ENCODE results near the gene GADD45A.

GADD45A gene

DNA sequence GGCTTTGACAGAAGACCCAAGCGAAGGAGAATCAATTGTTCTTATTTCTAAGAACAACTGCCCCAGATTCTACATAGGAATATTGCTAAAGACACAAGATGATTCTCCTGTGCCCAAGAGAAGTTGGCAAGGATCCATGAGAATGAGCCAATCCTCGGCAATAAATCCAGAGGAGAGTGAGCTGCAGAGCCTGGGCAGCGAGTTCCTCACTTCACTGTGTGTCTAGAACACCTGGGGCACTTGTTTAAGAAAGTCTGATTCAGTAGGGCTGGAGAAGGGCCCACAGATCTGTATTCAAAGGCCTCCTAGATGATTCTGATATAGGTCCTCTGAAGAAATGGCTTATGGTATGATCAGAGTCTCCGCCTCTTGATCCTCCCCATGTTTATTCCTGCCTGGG is 31.8 kb downstream of the GADD45A start:
- peak; percentile 77 for TF ChIP-seq NFIC (IDR thresholded peaks at IDR 0.05)
- TF ChIP-seq MAX (IDR thresholded peaks at IDR 0.05): no peak
- TF ChIP-seq ZBTB7A (IDR thresholded peaks at IDR 0.05; ENCODE audit: low read depth): no peak
- TF ChIP-seq CREB1 (IDR thresholded peaks at IDR 0.05; ENCODE audit: low read depth): no peak
- no peak for TF ChIP-seq TAF1 (IDR thresholded peaks at IDR 0.05; ENCODE audit: low read depth)
- TF ChIP-seq, protein P1, sequence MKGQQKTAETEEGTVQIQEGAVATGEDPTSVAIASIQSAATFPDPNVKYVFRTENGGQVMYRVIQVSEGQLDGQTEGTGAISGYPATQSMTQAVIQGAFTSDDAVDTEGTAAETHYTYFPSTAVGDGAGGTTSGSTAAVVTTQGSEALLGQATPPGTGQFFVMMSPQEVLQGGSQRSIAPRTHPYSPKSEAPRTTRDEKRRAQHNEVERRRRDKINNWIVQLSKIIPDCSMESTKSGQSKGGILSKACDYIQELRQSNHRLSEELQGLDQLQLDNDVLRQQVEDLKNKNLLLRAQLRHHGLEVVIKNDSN (IDR thresholded peaks at IDR 0.05): no peak
- TF ChIP-seq CEBPB (IDR thresholded peaks at IDR 0.05): peak; percentile 66
- no peak for TF ChIP-seq TEAD4 (IDR thresholded peaks at IDR 0.05)

- peak; percentile 24; the same call in 1 of the 2 replicates for TF ChIP-seq MAX (IDR thresholded peaks at IDR 0.05)
- no peak for TF ChIP-seq ZBTB7A (IDR thresholded peaks at IDR 0.05; ENCODE audit: low read depth)
Measured at GRCh38 chr1:67717876-67718275, 32.9 kb downstream of the GADD45A start.

- TF ChIP-seq EP300 (IDR thresholded peaks at IDR 0.05; ENCODE audit: borderline replicate concordance) (no peak), RAD21 (IDR thresholded peaks at IDR 0.05; ENCODE audit: low read depth) (no peak), TCF12 (IDR thresholded peaks at IDR 0.05; ENCODE audit: low read depth) (no peak), FOXM1 (IDR thresholded peaks at IDR 0.05; ENCODE audit: borderline replicate concordance, low read depth) (no peak), TEAD4 (IDR thresholded peaks at IDR 0.05) (no peak), EGR1 (IDR thresholded peaks at IDR 0.05) (no peak), CEBPB (IDR thresholded peaks at IDR 0.05) (no peak)
Measured at GRCh38 chr1:67719329-67720196, 34.6 kb downstream of the GADD45A start.

DNA sequence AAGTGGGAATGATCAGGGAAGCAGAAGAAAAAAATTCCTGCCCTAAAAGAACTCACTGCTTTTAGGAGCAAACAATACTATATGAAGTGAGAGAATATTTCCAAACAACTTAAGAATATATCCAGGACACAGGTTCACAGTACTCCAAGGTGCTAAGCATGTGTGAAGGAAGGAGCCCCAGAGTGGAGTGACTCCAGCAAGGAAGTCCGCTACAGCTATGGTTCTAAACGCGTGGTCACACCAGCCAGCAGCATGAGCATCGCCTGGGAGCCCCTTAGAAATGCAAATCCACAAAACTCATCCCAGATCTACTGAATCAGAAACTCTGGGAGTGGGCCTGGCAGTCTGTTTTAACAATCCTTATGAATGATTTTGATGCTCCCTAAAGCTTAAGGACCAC is 36.1 kb downstream of the GADD45A start:
- TF ChIP-seq ZBTB7A (IDR thresholded peaks at IDR 0.05; ENCODE audit: low read depth) (no peak), YY1 (IDR thresholded peaks at IDR 0.05; ENCODE audit: low read depth) (no peak), EP300 (IDR thresholded peaks at IDR 0.05; ENCODE audit: borderline replicate concordance) (no peak), RAD21 (IDR thresholded peaks at IDR 0.05; ENCODE audit: low read depth) (no peak), CREB1 (IDR thresholded peaks at IDR 0.05; ENCODE audit: low read depth) (no peak), TEAD4 (IDR thresholded peaks at IDR 0.05) (no peak), MAX (IDR thresholded peaks at IDR 0.05) (no peak), TCF12 (IDR thresholded peaks at IDR 0.05; ENCODE audit: low read depth) (no peak), EGR1 (IDR thresholded peaks at IDR 0.05) (no peak)
- TF ChIP-seq, protein P2, sequence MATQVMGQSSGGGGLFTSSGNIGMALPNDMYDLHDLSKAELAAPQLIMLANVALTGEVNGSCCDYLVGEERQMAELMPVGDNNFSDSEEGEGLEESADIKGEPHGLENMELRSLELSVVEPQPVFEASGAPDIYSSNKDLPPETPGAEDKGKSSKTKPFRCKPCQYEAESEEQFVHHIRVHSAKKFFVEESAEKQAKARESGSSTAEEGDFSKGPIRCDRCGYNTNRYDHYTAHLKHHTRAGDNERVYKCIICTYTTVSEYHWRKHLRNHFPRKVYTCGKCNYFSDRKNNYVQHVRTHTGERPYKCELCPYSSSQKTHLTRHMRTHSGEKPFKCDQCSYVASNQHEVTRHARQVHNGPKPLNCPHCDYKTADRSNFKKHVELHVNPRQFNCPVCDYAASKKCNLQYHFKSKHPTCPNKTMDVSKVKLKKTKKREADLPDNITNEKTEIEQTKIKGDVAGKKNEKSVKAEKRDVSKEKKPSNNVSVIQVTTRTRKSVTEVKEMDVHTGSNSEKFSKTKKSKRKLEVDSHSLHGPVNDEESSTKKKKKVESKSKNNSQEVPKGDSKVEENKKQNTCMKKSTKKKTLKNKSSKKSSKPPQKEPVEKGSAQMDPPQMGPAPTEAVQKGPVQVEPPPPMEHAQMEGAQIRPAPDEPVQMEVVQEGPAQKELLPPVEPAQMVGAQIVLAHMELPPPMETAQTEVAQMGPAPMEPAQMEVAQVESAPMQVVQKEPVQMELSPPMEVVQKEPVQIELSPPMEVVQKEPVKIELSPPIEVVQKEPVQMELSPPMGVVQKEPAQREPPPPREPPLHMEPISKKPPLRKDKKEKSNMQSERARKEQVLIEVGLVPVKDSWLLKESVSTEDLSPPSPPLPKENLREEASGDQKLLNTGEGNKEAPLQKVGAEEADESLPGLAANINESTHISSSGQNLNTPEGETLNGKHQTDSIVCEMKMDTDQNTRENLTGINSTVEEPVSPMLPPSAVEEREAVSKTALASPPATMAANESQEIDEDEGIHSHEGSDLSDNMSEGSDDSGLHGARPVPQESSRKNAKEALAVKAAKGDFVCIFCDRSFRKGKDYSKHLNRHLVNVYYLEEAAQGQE (IDR thresholded peaks at IDR 0.05; ENCODE audit: low read depth): no peak
- TF ChIP-seq, protein P1 (IDR thresholded peaks at IDR 0.05): no peak

- TF ChIP-seq YY1 (IDR thresholded peaks at IDR 0.05; ENCODE audit: low read depth) (no peak), ZBTB7A (IDR thresholded peaks at IDR 0.05; ENCODE audit: low read depth) (no peak), NFIC (IDR thresholded peaks at IDR 0.05) (no peak), CEBPB (IDR thresholded peaks at IDR 0.05) (no peak), EGR1 (IDR thresholded peaks at IDR 0.05) (no peak), TEAD4 (IDR thresholded peaks at IDR 0.05) (no peak), MAX (IDR thresholded peaks at IDR 0.05) (no peak), TAF1 (IDR thresholded peaks at IDR 0.05; ENCODE audit: low read depth) (no peak), EP300 (IDR thresholded peaks at IDR 0.05; ENCODE audit: borderline replicate concordance) (no peak)
- TF ChIP-seq, protein P2 (IDR thresholded peaks at IDR 0.05; ENCODE audit: low read depth): no peak
Measured at GRCh38 chr1:67721650-67722291, 36.8 kb downstream of the GADD45A start.

Data from Ishikawa (cell line).